GM23338 (cell line): ENCODE measurements around the gene CDKN1C. TPM values are rescaled to one million over a fixed set of nuclear protein-coding genes. Genes with fewer than 3 reads are reported as not detected.

Experiments
- ATAC-seq: fragments of 200-7000 bp; cut with Tn5 transposase; 3 replicates; pipeline ENCODE4 v1.9.1; 2020
- DNase-seq: peaks from one replicate; pipeline ENCODE4 v3.0.0-alpha.2; 2015; ENCODE audit warnings: low spot score
- H2AFZ ChIP-seq: fragments of 200-600 bp; sonication (generic); 2 replicates; pipeline ENCODE4 v1.8.0; 2016; ENCODE audit warnings: antibody characterized with exemption, mild to moderate bottlenecking, moderate library complexity
- H3F3A ChIP-seq: fragments of 200-600 bp; sonication (generic); replicated peaks from 2 replicates; pipeline ENCODE4 v1.8.0; 2017; ENCODE audit warnings: antibody characterized with exemption, mixed run types, low read depth
- H3K27ac ChIP-seq: fragments of 200-600 bp; sonication (generic); 2 replicates; pipeline ENCODE4 v1.6.1; 2016; ENCODE audit warnings: low read depth
- H3K27me3 ChIP-seq: fragments of 200-600 bp; sonication (generic); 2 replicates; pipeline ENCODE4 v1.8.0; 2016; ENCODE audit warnings: mild to moderate bottlenecking, mixed run types, moderate library complexity; ENCODE audit not compliant: insufficient read depth
- H3K36me3 ChIP-seq: fragments of 200-600 bp; sonication (generic); 2 replicates; pipeline ENCODE4 v1.8.0; 2016; ENCODE audit warnings: mild to moderate bottlenecking; ENCODE audit not compliant: insufficient read depth
- H3K4me1 ChIP-seq: fragments of 200-600 bp; sonication (generic); 2 replicates; pipeline ENCODE4 v1.8.0; 2016; ENCODE audit warnings: mild to moderate bottlenecking, moderate library complexity; ENCODE audit not compliant: insufficient read depth
- H3K4me2 ChIP-seq: fragments of 200-600 bp; sonication (generic); 2 replicates; pipeline ENCODE4 v1.7.1; 2017; ENCODE audit warnings: mixed run types
- H3K4me3 ChIP-seq: fragments of 200-600 bp; sonication (generic); 2 replicates; pipeline ENCODE4 v1.6.1; 2016; ENCODE audit warnings: mixed run types
- H3K79me2 ChIP-seq: fragments of 200-600 bp; sonication (generic); replicated peaks from 2 replicates; pipeline ENCODE4 v1.8.0; 2017; ENCODE audit warnings: mild to moderate bottlenecking; ENCODE audit not compliant: insufficient read depth
- H3K9me2 ChIP-seq: fragments of 200-600 bp; sonication (generic); 2 replicates; pipeline ENCODE4 v1.8.0; 2017; ENCODE audit not compliant: insufficient read depth
- H4K20me1 ChIP-seq: fragments of 200-600 bp; sonication (generic); replicated peaks from 2 replicates; pipeline ENCODE4 v1.8.0; 2017; ENCODE audit warnings: mild to moderate bottlenecking; ENCODE audit not compliant: insufficient read depth
- H3K27ac Mint-ChIP-seq: 2 replicates; pipeline ENCODE4 v1.8.0; 2020; ENCODE audit warnings: inconsistent platforms, mild to moderate bottlenecking, moderate library complexity, mixed read lengths
- H3K27me3 Mint-ChIP-seq: 3 replicates; pipeline ENCODE4 v1.8.0; 2022; ENCODE audit warnings: low read depth, mild to moderate bottlenecking, moderate library complexity, mixed read lengths, inconsistent platforms; ENCODE audit not compliant: insufficient read depth, poor library complexity
- H3K36me3 Mint-ChIP-seq: 3 replicates; pipeline ENCODE4 v1.8.0; 2021; ENCODE audit warnings: low read depth, mild to moderate bottlenecking, inconsistent platforms, moderate library complexity, mixed read lengths
- H3K4me1 Mint-ChIP-seq: 3 replicates; pipeline ENCODE4 v1.8.0; 2020; ENCODE audit warnings: mild to moderate bottlenecking, inconsistent platforms, mixed read lengths
- H3K4me3 Mint-ChIP-seq: 3 replicates; pipeline ENCODE4 v1.8.0; 2021; ENCODE audit warnings: moderate library complexity, mild to moderate bottlenecking, inconsistent platforms, mixed read lengths
- H3K9me3 Mint-ChIP-seq: 3 replicates; pipeline ENCODE4 v1.8.0; 2020; ENCODE audit warnings: moderate library complexity, mild to moderate bottlenecking, inconsistent platforms, mixed read lengths
- EZH2phosphoT487 ChIP-seq: fragments of 200-600 bp; sonication (generic); IDR thresholded peaks from one replicate; pipeline ENCODE4 v1.8.1; 2018; ENCODE audit warnings: antibody characterized with exemption; ENCODE audit not compliant: unreplicated experiment
- JUNB ChIP-seq: IDR thresholded peaks from one replicate; pipeline ENCODE4 v1.6.1; 2016; ENCODE audit warnings: antibody characterized with exemption; ENCODE audit not compliant: unreplicated experiment
- ZNF114 ChIP-seq: fragments of 250-450 bp; sonication (Bioruptor Pico); IDR thresholded peaks from 2 replicates; pipeline ENCODE4 v1.5.0; 2020; ENCODE audit warnings: mild to moderate bottlenecking, moderate library complexity
- ZNF462 ChIP-seq: fragments of 250-450 bp; sonication (Bioruptor Pico); IDR thresholded peaks from 2 replicates; pipeline ENCODE4 v1.5.0; 2020; ENCODE audit warnings: mild to moderate bottlenecking, moderate library complexity
- polyA plus RNA-seq: library from polyadenylated mRNA; unstranded; fragments of >200 nt; fragmentation: Nextera tagmentation; extraction: Ambion mirVana; gene quantifications from 2 replicates; pipeline ENCODE4 v1.2.1, GENCODE V29; 2016
- total RNA-seq: library from RNA; depleted of rRNA; stranded (reverse); fragments of >200 nt; shearing (Covaris generic); gene quantifications from 2 replicates; pipeline ENCODE4 v1.2.3, GENCODE V29; 2014

CDKN1C gene
- total and polyA plus RNA-seq, 2 experiments from 2014 or later = 19.3 to 23.5 TPM

GRCh38 chr11:2911785-2912391 lies 26.3 kb upstream of the CDKN1C start (continued):
- TF ChIP-seq ZNF462 (CRISPR knock-in tag) = no peak

- peaks cover 8% of the 10 kb centered on the region; the same call in 2 of the 3 replicates for H3K36me3 Mint-ChIP-seq
- H3F3A ChIP-seq = 0 out of 2 replicates have a peak, but pooled peaks cover 3% of the 10 kb centered on the region
- H3K27me3 Mint-ChIP-seq = peaks cover 15% of the 10 kb centered on the region
- no peak overlapping the region for H2AFZ ChIP-seq
- no peak overlapping the region for H3K27ac ChIP-seq
- no peak overlapping the region for H3K4me3 Mint-ChIP-seq
- H3K27me3 ChIP-seq = no peaks in the 10 kb centered on the region
- H3K9me2 ChIP-seq = no peaks in the 10 kb centered on the region
- no peak overlapping the region for H3K27ac Mint-ChIP-seq
- H3K79me2 ChIP-seq = no peaks in the 10 kb centered on the region
- H3K4me1 Mint-ChIP-seq = peaks cover 17% of the 10 kb centered on the region
- 0 out of 3 replicates have a peak, but pooled peaks cover 5% of the 10 kb centered on the region for H3K9me3 Mint-ChIP-seq
- ATAC-seq (no peak), DNase-seq (no peak)
- H3K4me3 ChIP-seq = no peak overlapping the region
- no peaks in the 10 kb centered on the region for H3K36me3 ChIP-seq
- TF ChIP-seq ZNF114 (CRISPR knock-in tag) (no peak), JUNB (no peak), EZH2phosphoT487 (no peak)
- H3K4me1 ChIP-seq = no peaks in the 10 kb centered on the region
- H4K20me1 ChIP-seq = no peaks in the 10 kb centered on the region
- H3K4me2 ChIP-seq = no peak overlapping the region
Measured at GRCh38 chr11:2911088-2911784, 25.7 kb upstream of the CDKN1C start.
